Neural progenitor cell (in vitro differentiated cells): ENCODE measurements around the gene NAA20. TPM values are rescaled to one million over a fixed set of nuclear protein-coding genes. Genes with fewer than 3 reads are reported as not detected.
"Not testable (repeated sequence)": the region's sequence is repeated elsewhere in the genome, so short reads cannot be mapped to it uniquely, and the experiment has no call there.

ENCODE experiments used
- DNase-seq: peaks from one replicate; pipeline ENCODE4 v3.0.0-alpha.2; 2016; ENCODE audit warnings: low spot score
- H2AFZ ChIP-seq: fragments of 200-600 bp; sonication (generic); replicated peaks from 2 replicates; pipeline ENCODE4 v1.6.1; 2016; ENCODE audit warnings: antibody characterized with exemption
- H3F3A ChIP-seq: fragments of 200-600 bp; sonication (generic); 2 replicates; pipeline ENCODE4 v1.6.1; 2016; ENCODE audit warnings: antibody characterized with exemption, low read depth
- H3K27ac ChIP-seq: fragments of 200-600 bp; sonication (generic); 2 replicates; pipeline ENCODE4 v1.5.1; 2016; ENCODE audit warnings: mild to moderate bottlenecking
- H3K27me3 ChIP-seq: fragments of 200-600 bp; sonication (generic); 2 replicates; pipeline ENCODE4 v1.6.1; 2016; ENCODE audit warnings: mild to moderate bottlenecking, moderate library complexity
- H3K36me3 ChIP-seq: fragments of 200-600 bp; sonication (generic); 2 replicates; pipeline ENCODE4 v1.5.1; 2016
- H3K4me1 ChIP-seq: fragments of 200-600 bp; sonication (generic); 2 replicates; pipeline ENCODE4 v1.6.1; 2016; ENCODE audit warnings: mixed run types
- H3K4me2 ChIP-seq: fragments of 200-600 bp; sonication (generic); 2 replicates; pipeline ENCODE4 v1.6.1; 2016
- H3K4me3 ChIP-seq: fragments of 200-600 bp; sonication (generic); 2 replicates; pipeline ENCODE4 v1.5.1; 2016
- H3K79me2 ChIP-seq: fragments of 200-600 bp; sonication (generic); 2 replicates; pipeline ENCODE4 v1.6.1; 2016; ENCODE audit warnings: low read depth
- H3K9ac ChIP-seq: fragments of 200-600 bp; sonication (generic); 2 replicates; pipeline ENCODE4 v1.6.1; 2016
- H3K9me3 ChIP-seq: fragments of 200-600 bp; sonication (generic); 2 replicates; pipeline ENCODE4 v1.5.1; 2016; ENCODE audit warnings: low read depth
- H4K20me1 ChIP-seq: fragments of 200-600 bp; sonication (generic); 2 replicates; pipeline ENCODE4 v1.6.1; 2016; ENCODE audit warnings: low read depth
- H3K27ac Mint-ChIP-seq: 3 replicates; pipeline ENCODE4 v1.8.0; 2021; ENCODE audit warnings: mixed read lengths
- H3K27me3 Mint-ChIP-seq: 2 replicates; pipeline ENCODE4 v1.8.0; 2022; ENCODE audit warnings: low read depth, mild to moderate bottlenecking, inconsistent platforms, moderate library complexity, mixed read lengths; ENCODE audit not compliant: insufficient read depth
- H3K36me3 Mint-ChIP-seq: 3 replicates; pipeline ENCODE4 v1.8.0; 2021; ENCODE audit warnings: mixed read lengths
- H3K4me1 Mint-ChIP-seq: 3 replicates; pipeline ENCODE4 v1.8.0; 2021; ENCODE audit warnings: mixed read lengths
- H3K4me3 Mint-ChIP-seq: 3 replicates; pipeline ENCODE4 v1.8.0; 2021; ENCODE audit warnings: mild to moderate bottlenecking, moderate library complexity, mixed read lengths
- H3K9me3 Mint-ChIP-seq: 3 replicates; pipeline ENCODE4 v1.8.0; 2020; ENCODE audit warnings: mixed read lengths
- CTCF ChIP-seq: fragments of 200-600 bp; sonication (generic); IDR thresholded peaks from 2 replicates; pipeline ENCODE4 v1.5.1; 2017; ENCODE audit warnings: antibody characterized with exemption, mild to moderate bottlenecking
- EZH2 ChIP-seq: fragments of 200-600 bp; sonication (generic); IDR thresholded peaks from 2 replicates; pipeline ENCODE4 v1.6.1; 2017; ENCODE audit warnings: antibody characterized with exemption, mild to moderate bottlenecking, moderate library complexity
- EZH2phosphoT487 ChIP-seq: fragments of 200-600 bp; sonication (generic); IDR thresholded peaks from 2 replicates; pipeline ENCODE4 v1.6.1; 2017; ENCODE audit warnings: antibody characterized with exemption
- total RNA-seq: library from RNA; depleted of rRNA; stranded (reverse); fragments of >200 nt; gene quantifications from 2 replicates; pipeline ENCODE4 v1.2.3, GENCODE V29; 2015; ENCODE audit warnings: low replicate concordance

The NAA20 gene
- total RNA-seq, 1 donor from 2014 or later = 39.9 TPM

GRCh38 chr20:20003031-20003954, 13.9 kb upstream of the NAA20 start:
- no peak for DNase-seq
- H3K4me1 ChIP-seq = no peaks in the 10 kb centered on the region
- no peaks in the 10 kb centered on the region for H3K36me3 ChIP-seq
- no peak overlapping the region for H3K9ac ChIP-seq
- no peaks in the 10 kb centered on the region for H3K9me3 ChIP-seq
- no peaks in the 10 kb centered on the region for H3K79me2 ChIP-seq
- Mint-ChIP-seq H3K4me3 (no peak overlapping the region), H3K9me3 (no peaks in the 10 kb centered on the region), H3K4me1 (peaks cover 5% of the 10 kb centered on the region), H3K27me3 (peaks cover 2% of the 10 kb centered on the region), H3K27ac (no peak overlapping the region), H3K36me3 (peaks cover 7% of the 10 kb centered on the region)
- no peak overlapping the region for H2AFZ ChIP-seq
- H4K20me1 ChIP-seq = no peaks in the 10 kb centered on the region
- H3K4me3 ChIP-seq = no peak overlapping the region
- no peak overlapping the region for H3K27ac ChIP-seq
- TF ChIP-seq EZH2 = no peak
- TF ChIP-seq CTCF = no peak
- TF ChIP-seq EZH2phosphoT487 = no peak
- no peak overlapping the region for H3K4me2 ChIP-seq
- no peaks in the 10 kb centered on the region for H3F3A ChIP-seq
- no peaks in the 10 kb centered on the region for H3K27me3 ChIP-seq

- DNase-seq, H3K4me3 Mint-ChIP-seq, H4K20me1 ChIP-seq, H3K4me2 ChIP-seq, H3K4me1 Mint-ChIP-seq, H3K4me1 ChIP-seq, H3K9me3 ChIP-seq, H3K27me3 Mint-ChIP-seq, H2AFZ ChIP-seq, H3K27ac ChIP-seq, H3K9me3 Mint-ChIP-seq, H3K36me3 Mint-ChIP-seq, H3K4me3 ChIP-seq, H3K79me2 ChIP-seq, H3K9ac ChIP-seq, H3K27me3 ChIP-seq, H3K27ac Mint-ChIP-seq, H3F3A ChIP-seq, H3K36me3 ChIP-seq: not testable (repeated sequence)
These were observed 13.2 kb upstream of the NAA20 start for GRCh38 chr20:20003955-20004322.

GRCh38 chr20:20005342-20005741, 11.8 kb upstream of the NAA20 start:
- H3K27ac ChIP-seq = no peak overlapping the region
- no peak overlapping the region for H3K27ac Mint-ChIP-seq

More at GRCh38 chr20:20005342-20005741, 11.8 kb upstream of the NAA20 start:
- no peaks in the 10 kb centered on the region for H3K36me3 ChIP-seq
- H4K20me1 ChIP-seq = no peaks in the 10 kb centered on the region
- H3K27me3 ChIP-seq = no peaks in the 10 kb centered on the region
- no peak for DNase-seq
- H3K4me3 ChIP-seq = no peak overlapping the region
- H3K27me3 Mint-ChIP-seq = peaks cover 2% of the 10 kb centered on the region
- peaks cover 8% of the 10 kb centered on the region for H3K4me1 Mint-ChIP-seq
- H3K4me2 ChIP-seq = no peak overlapping the region
- TF ChIP-seq EZH2 (no peak), EZH2phosphoT487 (no peak), CTCF (no peak)
- no peaks in the 10 kb centered on the region for H3K9me3 Mint-ChIP-seq
- no peaks in the 10 kb centered on the region for H3K4me1 ChIP-seq
- no peaks in the 10 kb centered on the region for H3F3A ChIP-seq
- no peaks in the 10 kb centered on the region for H3K9me3 ChIP-seq
- H2AFZ ChIP-seq = no peak overlapping the region
- no peak overlapping the region for H3K4me3 Mint-ChIP-seq
- no peak overlapping the region for H3K9ac ChIP-seq
- no peaks in the 10 kb centered on the region for H3K79me2 ChIP-seq
- peaks cover 4% of the 10 kb centered on the region for H3K36me3 Mint-ChIP-seq
